Fibroblast of skin of left biceps (primary cell): ENCODE data around the gene MUC4.
"Not testable (repeated sequence)": the region's sequence is repeated elsewhere in the genome, so short reads cannot be mapped to it uniquely, and the experiment has no call there.

Experiments
- DNase-seq, 2 experiments: peaks; one replicate each; pipeline ENCODE4 v3.0.0-alpha.2; 2013; ENCODE audit warnings: low read depth in 2 of 2

MUC4 gene

DNA sequence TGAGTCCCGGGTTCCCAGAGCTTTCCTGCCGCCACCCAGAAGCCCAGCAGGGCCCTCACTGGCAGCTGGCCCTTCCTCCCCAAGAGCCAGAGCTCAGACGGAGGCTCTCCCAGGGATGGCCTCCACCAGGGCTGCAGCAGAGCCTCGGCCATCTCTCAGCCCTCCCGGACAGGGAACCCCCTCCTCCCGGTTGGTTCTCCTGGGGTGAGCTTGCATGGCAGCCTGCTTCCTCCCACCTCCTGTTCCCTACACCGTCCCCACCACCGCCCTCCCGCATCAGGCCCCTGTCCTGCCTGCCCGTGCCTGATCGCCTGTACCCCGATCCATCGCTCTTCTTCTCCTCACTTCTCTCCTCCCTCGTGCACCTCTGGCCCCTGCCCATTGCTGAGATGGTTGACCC, 24.1 kb upstream of the MUC4 start:
- no peak for DNase-seq

DNA sequence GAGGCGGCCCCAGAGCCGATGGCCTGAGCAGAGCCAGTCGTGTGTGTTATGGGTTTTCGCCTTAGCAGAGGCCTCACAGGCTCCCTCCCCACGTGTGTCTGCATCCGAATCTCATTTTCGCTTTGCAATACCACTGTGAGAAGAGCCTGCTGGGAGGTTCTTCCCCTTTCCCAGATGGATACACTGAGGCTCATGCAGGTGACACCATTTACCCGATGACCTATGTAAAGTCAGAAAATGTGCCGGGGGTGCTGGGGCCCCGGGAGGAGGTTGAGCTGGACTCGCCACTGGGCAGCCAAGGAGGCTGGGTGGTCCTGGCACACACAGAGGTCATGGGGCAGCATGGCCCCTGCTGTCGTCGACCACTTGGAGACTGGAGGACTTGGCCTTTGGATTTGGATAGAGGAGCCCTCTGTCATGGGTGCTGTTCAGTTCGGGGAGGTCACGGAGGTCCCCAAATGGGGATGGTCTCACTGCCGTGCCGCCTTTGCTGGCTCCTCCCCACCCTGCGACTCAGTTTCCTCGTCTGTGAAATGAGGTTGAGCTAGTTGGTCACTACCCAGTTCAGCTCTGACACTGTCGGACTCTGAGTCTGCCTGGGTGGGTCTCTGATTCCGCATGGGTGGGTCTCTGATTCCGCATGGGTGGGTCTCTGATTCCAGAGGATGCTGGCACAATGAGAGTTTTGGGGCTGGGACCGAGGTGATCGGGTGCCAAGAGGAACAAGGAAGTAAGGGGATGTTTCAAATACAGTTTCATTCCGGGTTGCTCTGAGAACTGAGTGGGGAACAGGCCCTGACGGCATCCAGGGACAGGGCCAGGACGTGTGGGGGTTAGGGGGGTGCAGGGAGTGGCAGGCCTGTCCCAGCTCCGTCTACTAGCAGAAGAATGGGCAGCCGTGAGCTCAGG, 23.2 kb upstream of the MUC4 start:
- no peak for DNase-seq

DNA sequence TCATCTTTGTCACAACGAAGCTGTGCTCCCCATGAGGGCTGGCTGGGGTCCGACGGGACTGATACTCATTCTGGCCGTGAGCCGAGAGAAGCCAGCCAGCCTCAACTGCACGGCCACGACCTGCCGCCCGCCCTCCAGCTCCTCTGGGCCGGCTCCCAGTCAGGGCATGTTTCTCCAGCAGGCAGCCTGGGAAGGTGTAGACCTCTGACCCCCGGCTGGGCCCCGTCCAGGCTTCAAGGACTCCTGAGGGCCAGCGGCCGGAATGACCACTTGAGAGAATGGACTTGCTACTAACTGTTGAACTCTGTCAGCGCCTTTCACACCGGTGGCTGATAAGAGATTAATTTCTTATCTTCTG, 18.1 kb upstream of the MUC4 start:
- DNase-seq: no peak

DNA sequence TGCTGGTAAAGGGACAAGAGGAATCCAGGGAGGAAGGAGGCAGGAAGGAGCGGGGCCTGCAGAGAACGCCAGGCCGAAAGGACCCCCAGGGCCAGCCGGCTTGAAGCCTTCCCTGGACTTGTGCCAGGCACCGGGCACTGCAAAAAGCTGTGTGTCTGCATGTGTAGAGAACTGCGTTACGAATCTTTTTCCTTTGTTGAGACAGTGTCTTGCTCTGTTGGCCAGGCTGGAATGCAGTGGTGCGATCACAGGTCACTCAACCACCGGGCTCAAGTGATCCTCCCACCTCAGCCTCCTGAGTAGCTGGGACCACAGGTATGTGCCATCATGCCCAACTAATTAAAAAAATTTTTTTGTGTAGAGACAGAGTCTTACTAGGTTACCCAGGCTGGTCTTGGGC, 17.0 kb upstream of the MUC4 start:
- no peak for DNase-seq

DNA sequence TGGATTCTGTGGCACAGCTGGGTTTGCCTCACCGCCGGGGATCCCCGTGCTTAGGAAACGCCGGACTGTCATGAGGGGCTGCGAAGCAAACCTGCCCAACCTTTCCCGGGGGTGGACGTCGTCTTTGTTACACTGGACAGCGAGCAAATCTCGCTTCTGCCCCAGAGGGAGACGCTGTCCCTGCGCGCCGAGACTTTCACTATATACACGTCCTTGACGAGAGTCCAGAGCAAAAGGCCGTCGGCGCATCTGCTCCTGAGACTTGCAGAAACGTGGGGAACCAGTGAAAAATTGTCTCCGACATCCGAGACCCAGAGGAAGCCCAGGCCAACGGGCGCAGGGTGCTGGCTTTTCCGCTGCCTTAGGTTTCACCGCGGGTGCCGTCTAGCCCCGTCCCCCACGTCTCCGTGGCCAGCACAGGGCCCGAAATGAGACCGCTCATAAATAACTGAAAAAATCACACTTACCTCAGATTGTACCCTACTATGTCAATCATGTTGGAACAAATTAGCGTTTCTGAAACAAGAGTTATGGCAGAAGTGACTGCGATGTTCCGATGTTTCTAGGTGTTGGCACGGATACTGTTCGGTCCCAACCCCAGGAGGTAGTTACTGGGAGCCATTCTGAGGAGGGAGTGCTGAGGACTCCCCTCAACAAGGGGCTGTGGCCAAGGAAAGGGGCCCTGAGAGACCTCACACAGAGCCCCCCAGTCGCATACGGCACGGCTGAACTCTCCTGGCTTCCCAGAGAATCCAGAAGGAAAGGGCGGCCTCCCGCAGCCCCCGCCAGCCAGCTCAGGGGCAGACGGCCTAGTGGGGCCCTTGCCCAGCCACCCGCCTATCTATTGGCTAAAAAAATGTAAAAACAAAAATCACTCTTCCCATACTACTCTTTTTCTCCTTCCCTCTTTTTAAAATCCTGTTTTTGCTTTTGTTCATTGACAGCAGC, 14.4 kb upstream of the MUC4 start:
- DNase-seq: no peak

DNA sequence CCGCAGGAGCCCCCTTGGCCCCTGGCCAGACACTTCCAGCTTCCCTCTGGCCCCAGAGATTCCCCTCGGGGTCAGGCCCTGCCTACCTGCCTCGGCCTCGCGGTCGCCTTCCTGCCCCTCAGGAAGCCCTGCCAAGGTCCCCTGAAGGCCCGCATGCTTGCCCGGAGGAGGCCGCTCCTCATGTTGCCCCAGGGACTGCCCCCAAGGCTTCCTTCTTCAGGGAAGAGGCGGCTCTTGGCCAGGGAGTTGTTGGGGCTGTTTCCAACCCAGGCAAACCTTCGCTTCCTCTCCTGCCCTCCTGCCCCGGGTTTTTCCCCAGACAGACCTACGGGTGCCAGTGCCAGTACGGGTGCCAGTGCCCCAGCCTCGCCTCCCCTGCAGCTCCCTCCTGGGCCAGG, 13.5 kb upstream of the MUC4 start:
- DNase-seq: no peak

DNA sequence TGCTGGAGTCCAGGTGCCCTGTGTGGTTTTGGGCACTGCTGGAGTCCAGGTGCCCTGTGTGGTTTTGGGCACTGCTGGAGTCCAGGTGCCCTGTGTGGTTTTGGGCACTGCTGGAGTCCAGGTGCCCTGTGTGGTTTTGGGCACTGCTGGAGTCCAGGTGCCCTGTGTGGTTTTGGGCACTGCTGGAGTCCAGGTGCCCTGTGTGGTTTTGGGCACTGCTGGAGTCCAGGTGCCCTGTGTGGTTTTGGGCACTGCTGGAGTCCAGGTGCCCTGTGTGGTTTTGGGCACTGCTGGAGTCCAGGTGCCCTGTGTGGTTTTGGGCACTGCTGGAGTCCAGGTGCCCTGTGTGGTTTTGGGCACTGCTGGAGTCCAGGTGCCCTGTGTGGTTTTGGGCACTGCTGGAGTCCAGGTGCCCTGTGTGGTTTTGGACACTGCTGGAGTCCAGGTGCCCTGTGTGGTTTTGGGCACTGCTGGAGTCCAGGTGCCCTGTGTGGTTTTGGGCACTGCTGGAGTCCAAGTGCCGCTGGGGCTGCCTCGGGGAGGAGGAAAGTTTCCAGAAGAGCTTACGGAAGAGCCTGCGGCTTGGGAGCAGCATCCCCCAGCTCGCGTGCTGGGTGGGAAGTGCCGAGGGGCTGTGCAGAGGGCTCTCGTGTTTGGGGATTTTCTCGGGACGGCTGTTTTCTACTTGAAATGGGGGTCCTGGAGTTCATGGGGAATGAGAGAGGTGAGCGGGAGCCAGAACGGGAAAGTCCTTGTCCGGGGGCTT, 12.9 kb upstream of the MUC4 start:
- DNase-seq: not testable (repeated sequence)

DNA sequence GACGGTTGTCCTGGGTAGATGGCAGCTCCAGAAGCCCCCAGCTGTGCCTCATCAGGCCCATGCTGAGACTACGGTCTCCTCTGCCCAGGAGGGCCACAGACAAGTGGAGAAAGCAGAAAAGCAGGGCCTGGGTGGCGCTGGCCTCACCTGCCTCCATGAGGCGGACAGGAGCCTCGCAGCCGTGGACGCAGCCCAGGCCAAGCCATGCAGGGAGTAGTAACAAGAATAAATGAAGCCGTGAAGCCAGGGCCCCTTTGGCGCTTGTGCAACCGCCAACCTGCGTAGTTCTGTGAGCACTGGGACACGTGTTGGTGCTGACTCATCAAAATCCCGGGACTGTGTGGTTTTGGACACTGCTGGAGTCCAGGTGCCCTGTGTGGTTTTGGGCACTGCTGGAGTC, 12.3 kb upstream of the MUC4 start:
- DNase-seq: no peak

DNA sequence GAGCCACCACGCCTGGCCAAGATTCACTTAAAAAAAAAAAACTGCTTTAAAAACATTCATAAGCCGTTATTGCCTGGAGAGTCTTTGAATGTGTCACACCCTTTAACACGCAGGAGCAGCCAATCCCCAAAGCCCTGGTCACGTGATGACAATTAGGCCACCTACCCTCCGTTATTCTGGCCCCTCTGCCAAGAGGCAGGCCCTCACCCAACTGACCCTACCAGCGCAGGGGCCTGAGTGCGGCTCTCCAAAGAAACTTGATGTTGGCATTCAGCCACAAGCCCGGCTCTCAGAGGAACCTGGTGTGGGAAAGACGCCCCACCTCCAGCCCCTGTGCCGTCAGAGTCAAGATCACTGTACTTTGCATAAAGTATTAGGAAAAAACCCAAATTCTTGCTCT, 11.6 kb upstream of the MUC4 start:
- DNase-seq: no peak

DNA sequence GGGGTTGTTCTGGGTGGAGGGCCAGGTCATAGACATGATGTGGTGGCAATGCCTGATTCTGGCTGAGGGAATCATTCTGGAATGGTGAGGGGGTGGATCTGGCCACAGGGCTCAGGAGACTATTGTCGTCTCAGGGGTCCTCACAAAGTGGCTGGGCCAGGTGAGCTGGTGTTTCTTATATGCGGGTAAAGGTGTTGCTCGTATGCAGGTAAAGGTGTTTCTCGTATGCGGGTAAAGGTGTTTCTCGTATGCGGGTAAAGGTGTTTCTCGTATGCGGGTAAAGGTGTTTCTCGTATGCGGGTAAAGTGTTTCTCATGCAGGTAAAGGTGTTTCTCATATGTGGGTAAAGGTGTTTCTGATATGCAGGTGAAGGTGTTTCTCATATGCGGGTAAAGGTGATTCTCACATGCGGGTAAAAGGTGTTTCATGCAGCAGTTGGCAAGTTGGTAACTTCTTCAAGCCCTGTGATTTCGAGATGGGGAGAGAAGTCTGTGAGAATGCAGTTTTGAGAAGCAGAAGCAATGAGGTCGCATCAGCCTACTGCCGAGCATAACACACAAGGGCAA, 10.5 kb upstream of the MUC4 start:
- no peak for DNase-seq

DNA sequence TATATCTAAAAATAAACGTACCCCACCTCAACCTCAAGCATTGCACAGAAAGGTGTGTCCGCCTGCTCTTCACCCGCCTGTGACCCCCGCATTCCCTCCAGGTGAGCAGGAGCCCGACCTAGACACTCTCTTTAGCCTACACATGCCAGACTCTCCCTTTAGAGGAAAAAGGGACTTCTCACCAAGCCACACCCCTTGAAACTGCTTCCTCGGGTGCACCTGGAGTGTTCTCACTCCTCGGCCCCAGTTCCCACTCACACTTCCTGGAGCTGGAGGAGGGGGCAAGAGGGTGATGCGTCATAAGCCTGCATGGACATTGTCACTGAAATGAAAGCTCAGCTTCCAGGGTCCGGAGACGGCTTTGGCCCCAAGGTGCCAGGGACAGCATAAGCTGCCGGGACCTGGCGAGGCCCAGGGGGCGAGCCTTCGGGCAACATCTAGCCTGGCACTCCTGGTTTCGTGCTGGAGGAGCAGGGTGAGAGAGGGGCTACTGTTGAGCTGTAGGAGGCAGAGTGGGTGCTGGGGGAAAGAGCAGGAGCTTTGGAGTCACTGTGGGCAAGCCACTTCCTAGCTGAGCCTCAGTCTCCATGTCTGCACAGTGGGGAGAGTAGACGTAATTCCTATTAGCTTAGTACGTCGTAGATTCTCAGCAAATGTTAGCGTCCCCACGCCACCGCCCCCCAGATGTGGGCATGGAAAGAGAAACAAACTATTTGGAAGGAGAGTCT, 9.8 kb upstream of the MUC4 start:
- DNase-seq: no peak

DNA sequence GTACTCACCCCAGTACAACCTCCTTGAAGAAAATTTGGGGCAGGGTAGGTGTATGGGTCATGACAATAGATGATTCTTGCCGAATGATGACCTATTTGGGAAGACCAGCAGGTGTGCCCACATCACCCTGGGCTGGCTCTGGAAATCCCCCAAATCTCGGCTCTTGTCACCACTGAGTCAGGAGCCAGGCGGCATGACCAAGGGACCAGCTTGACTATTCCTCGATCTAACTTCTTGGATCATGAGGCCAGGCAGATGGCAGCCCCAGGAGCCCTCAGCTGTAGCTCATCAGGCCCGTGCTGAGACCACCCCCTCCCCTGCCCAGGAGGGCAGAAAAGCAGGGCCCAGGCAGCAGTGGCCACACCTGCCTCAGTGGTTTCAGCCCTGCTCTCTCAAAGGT, 9.2 kb upstream of the MUC4 start:
- DNase-seq: no peak

DNA sequence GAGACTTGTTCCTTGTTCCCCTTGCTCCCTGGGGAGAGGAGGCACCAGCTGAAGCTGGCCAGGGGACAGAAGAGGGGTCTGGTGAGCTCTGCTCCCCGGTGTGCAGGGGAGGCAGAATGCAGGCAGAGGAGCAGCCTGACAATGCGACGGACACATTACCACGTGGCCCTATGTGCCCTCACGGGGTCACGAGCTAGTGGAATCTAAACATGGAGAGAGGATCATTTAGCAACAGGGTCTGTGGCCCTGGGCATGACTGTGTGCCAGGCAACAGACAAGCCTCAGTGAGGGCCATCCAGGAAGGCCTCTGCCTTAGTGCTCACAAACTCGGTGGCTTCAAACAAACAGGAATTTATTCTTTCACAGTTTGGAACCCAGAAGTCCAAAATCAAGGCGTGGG, 8.5 kb upstream of the MUC4 start:
- no peak for DNase-seq

DNA sequence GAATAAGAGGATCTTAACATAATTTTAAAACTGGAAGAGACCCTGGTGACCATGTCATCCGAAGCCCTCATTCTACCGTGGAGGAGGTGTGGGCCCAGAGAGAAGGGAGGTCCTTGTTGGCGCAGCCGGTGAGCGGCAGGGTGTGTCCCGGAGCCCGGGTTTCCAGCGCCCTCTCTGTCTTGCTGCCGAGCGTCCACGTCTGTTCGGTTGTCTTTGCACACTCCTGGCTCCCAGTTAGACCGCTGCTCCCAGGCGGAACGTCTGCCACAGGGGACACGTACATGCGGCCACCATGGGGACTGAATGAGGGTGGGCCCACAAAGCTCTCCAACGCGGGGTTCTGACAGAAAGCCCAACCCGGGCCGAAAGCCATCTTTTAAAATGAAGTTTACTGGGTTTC, 6.6 kb upstream of the MUC4 start:
- DNase-seq: no peak

DNA sequence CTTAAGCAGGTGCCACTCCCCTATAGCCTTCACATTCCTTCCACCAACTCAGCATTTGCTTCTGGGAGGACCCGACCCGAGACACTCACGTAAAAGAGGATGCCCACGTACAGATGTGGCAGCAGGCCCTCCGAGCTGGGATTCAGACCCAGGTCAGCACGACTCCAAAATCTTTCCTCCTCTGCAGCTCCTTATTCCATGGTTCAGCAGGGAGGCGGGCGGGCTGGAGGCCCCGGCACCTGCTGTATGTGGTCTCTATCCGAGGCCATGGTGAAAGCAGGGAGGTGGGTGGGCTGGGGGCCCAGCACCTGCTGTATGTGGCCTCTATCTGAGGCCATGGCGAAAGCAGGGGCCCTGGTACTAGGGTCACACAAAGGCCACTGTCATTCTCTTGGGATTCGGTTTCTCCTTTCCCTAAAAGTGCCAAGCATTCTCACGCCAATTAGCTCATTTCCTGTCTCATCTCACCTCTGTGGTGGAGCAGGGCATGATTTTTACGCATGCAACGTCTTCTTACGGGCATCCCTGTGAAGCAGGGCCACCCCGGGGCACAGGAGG, 5.9 kb upstream of the MUC4 start:
- no peak for DNase-seq

DNA sequence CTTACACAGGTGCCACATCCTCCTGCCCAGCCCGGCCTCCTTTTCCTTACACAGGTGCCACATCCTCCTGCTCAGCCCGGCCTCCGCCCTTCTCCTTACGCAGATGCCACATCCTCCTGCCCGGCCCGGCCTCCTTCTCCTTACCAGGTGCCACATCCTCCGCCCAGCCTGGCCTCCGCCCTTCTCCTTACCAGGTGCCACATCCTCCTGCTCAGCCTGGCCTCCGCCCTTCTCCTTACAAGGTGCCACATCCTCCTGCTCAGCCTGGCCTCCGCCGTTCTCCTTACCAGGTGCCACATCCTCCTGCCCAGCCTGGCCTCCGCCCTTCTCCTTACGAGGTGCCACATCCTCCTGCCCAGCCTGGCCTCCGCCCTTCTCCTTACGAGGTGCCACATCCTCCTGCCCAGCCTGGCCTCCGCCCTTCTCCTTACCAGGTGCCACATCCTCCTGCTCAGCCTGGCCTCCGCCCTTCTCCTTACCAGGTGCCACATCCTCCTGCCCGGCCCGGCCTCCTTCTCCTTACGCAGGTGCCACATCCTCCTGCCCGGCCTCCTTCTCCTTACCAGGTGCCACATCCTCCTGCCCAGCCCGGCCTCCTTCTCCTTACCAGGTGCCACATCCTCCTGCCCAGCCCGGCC, 4.7 kb upstream of the MUC4 start:
- DNase-seq: not testable (repeated sequence)

DNA sequence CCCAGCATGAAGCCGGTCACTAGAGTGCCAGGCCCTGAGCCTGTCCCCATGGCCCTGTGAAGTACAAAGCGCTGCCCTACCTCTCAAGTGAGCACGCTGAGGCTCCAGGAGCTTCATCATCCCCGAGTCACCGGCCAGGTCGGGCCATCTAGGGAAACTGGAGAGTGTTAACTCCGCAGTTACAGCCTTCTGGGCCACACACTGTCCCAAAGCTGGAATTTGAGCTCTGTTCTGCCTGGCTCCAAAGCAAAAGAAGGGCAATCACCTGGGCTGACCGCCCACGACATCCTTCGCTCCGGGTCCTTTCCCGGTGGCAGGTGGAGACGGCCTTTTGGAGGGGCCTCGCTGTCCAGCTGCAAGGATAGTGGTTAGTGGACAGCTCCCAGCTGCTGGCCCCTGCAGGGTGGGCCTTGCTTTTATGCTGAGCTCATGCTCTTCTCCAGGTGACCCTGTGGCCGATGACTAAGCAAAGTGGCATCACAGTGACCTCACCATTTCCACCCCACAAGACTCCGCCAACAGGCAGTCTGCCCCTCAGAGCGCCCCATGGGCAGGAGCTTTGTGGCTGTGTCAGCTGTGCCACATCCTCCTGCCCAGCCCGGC, 3.5 kb upstream of the MUC4 start:
- DNase-seq: no peak

DNA sequence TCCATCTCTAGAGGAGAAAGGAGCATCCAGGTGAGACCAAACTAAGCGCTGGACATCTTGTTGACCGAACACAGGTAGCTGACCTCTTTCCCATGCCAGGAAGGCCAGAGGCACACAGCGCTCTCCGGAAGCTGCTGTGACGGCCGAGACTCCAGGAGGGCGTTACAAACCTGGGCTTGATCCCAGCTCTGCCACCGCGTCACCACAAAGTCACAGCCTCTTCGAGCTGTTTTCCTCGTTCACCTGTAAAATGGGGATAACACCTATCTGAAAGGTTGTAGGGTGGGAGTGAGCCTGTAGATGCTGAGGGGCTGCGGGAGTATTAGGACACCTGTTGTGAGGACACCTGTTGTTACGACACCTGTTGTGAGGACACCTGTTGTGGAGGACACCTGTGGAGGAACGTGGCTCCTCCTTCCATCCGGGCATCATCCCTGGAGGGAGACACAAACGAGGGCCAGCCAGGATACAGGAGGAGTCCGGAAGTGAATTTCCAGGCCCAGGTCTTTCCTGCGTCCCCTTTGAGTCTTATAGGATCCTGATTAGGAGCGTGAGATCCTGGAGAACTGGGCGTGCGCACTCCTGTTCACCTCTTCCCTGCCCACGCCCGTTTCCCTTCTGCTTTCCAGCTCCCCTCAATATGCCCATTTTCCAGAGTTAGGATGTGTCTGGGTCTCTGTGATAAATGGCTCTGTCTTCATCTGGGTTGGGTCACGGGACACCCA, 2.3 kb upstream of the MUC4 start:
- DNase-seq: no peak

DNA sequence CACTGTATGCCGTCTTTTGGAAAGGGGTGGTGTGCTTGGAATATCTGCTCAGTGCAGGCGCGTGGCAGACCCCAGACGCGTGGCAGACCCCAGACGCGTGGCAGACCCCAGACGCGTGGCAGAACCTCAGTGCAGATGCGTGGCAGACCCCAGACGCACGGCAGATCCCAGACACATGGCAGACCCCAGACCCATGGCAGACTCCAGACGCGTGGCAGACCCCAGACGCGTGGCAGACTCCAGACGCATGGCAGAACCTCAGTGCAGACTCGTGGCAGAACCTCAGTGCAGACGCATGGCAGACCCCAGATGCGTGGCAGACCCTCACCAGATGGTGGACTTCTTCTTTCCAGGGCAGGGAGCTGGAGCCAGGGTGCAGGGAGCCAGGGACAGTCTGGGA, 637 bp upstream of the MUC4 start:
- DNase-seq: no peak
